GM19193 (cell line): ENCODE data around the gene PROP1.

Experiments
- POLR2A ChIP-seq: IDR thresholded peaks from 4 replicates; pipeline ENCODE4 v1.6.1; 2011; ENCODE audit not compliant: insufficient read depth, insufficient read length; ENCODE audit errors: extremely low read depth

The PROP1 gene

DNA sequence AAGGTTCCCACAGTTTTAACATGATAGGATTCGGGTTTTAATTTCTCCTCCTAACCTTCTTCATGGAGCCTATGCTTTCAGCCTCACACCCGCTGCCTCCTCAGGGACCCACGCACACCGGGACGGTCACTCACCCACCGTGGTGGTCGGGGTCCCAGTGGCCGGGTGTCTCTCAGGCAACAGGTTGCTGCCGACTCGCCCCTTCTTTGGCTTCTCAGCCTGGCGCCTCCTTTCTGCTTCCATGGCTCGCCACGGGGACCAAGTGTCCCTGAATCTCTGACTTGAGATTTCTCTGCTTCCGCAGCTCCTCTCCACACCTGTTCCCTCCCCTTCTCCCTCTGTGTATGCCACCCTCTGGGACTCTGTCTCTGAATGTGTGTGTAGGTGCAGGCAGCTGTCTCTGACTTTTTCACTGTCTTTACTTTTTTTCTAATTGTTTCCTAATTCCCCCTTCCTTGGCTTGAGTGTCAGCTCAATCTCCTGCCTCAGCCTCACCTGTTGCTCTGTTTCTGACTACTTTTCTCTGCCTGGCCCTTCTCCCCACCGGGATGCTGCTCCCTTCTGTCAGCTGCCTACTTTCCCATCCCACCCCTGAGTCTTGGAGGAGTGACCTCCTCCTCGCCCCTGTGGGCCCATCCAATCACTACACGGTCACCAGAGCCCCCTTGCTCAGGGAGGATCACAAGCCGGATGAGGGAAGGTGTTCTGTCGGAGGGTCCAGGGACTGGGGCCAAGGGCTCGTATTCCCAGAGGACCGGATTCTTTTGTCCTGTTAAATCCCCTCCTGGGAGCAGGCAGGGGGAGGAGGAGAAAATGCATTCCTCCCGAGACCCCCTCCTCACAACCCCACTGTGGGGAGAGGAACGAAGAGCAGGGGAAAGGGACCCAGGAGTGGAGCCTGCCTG is at the start of gene PROP1:
Gene PROP1 (minus strand): TSS at position 552 of the 905 bp plus-strand sequence. CDS start 309 bp downstream, at position 243.
- TF ChIP-seq POLR2A: no peak

DNA sequence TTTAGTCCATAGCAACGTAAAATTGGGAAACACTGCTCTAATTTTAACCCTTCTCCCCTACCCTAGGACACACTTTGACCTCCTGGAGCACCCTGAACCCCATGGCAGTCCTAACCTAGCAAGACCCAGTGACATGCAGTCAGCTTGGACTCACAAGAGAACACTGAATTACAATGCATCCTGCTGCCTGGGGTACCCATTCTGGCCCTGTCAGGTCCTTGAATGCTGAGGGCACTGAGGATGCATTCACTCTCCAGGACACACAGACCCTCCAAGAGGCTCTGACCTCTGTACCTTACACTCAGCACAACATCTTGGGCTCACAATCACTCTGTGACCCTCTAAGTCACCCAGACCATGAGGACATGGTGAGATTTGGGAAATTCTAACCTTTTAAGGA is 1.8 kb upstream of the PROP1 start:
- TF ChIP-seq POLR2A: no peak

DNA sequence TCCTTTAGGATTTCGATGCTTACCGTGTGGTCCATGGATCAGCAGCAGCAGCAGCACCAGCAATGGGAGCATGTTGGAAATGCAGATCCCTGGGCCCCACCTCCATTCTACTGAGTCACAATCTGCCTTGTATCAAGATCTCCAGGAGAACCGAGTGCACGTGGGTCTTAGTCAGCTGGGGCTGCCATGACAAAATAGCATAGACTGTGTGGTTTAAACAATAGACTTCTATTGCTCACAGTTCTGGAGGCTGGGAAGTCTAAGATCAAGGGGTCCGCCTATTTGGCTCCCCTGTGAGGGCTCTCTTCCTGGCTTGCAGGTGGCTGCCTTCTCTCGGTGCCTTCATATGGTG is 1.3 kb upstream of the PROP1 start:
- no peak for TF ChIP-seq POLR2A

DNA sequence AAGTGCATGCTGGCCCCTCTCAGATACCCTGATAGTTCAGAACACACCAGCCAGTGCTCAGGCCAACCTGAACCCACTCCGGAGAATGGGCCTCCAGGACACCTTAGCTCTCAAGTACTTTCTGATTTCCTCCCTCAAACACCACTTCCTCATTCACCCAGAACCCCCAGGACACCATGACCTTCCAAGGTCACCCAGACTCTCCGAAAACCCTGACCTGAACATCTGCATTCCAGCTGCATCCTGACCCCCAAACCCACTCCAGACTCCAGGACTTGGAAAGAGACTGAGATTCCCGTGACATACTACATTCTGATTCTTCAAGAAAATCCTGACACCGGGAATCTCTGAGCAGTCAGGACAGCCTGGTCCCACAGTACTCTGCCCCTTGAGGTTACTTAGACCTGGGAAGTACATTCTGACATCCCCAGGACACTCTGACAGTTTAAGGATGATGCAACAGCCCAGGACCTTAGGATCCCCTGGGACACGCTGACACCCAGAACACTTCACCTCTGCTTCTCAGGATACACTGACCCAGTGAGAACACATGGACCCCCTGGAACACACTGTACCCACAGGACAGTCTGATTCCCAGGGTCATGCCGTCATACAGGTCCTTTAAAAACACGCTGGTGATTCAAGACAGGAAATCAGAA is 747 bp upstream of the PROP1 start:
- no peak for TF ChIP-seq POLR2A

DNA sequence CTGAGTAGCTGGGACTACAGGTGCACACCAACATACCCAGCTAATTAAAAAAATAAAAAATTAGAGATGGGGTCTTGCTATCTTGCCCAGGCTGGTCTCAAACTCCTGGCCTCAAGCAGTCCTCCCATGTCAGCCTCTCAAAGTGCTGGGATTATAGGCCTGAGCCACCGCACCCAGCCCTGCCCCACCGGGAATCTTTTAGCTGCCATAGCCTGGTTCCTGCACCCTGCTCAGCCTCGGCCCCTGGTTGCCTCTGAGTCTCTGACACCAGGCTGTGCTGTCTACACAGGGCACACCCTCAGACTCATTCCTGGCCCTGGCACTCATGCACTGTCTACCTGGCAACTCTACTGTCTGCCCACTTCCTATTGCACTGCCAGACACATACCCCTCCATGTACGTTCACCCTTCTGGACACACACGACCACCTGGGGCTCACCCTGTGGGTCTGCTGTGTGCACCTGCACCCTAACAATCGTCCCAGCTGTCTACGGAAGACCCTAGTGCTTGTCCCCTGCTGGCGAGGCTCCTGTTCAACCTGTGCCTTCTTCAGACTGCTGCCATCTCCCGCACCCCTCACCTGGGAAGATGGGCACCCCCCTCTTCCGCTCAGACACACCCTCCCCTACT is 1.4 kb downstream of the PROP1 start:
- TF ChIP-seq POLR2A: no peak

DNA sequence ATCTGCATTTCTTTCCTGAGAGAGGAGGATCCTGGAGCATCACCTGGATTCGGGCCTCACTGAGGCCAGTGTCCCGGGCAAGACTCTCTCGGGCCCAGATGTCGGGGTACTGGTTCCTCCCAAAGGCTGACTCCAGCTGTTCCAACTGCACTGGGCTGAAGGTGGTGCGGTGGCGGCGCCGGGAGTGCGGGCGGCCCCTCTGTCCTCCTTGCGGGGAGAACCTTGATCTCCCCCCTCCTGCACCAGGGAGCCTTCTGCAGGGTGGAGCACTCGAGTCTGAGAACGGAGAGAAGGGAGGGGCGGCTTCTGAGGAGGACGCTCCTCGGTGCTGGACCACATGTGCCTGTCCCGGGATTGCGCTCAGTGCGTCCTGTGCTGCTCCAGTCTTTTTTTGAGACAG is 2.0 kb downstream of the PROP1 start:
- no peak for TF ChIP-seq POLR2A

DNA sequence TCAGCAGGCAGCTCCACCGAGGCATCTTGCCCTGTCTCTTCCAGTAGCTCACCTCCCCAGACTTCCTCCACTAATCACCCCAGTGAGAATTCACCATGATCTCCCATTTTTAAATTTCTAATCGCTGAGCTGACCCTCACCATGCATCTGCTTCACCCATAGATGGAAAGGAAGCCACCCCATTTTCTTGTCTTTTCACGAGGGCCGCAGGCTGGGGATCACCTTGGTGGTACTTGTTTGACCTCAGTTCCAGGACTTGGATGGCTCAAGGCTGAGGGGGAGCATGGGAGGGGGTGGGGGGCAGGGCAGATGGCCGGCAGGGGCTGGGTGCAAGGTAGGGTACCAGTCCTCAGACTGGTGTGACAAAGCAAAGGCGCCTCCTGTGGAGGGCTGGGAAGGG is 3.6 kb downstream of the PROP1 start:
- TF ChIP-seq POLR2A: no peak

DNA sequence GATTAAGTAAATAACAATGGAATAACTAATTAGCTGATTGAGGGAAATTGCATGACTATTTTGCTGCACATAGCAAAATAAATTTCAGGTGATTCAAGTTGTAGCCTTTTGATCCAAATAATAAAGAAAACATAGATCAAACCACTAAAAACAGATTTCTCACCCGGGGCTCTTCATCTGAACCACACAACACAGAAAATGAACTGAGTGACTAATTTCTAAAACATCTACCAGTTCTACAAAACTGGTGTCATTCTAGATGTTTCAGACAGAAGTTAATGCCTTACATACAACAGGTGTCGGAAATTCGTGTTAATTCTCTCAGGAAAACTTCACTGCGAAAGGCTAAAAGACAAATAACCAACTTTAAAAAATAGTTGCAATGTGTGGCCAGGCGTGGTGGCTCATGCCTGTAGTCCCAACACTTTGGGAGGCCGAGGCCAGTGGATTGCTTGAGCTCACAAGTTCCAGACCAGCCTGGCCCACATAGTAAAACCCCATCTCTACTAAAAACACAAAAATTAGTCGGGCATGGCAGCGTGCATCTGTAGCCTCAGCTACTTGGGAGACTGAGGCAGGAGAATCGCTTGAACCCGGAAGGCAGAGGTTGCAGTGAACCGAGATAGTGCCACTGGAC is 6.9 kb downstream of the PROP1 start:
- no peak for TF ChIP-seq POLR2A

DNA sequence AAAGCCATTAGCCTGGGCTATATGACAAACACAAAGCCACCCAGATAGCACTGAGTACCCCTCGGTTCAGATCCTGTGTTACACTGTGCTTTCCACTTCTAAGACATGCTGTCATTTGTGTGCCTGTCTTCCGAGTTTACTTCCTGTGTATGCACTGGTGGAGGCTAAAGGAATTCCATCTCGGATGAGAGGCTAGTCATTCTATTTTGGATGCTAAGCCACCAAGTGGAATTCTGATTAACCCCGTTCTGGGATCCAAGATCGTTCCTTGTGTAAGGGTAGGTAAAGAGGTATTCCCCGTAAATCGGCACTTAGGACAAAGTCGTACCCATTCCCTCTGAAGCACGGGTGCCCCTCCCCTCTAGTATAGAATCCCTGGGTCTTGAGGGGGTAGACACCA is 8.7 kb downstream of the PROP1 start:
- no peak for TF ChIP-seq POLR2A

DNA sequence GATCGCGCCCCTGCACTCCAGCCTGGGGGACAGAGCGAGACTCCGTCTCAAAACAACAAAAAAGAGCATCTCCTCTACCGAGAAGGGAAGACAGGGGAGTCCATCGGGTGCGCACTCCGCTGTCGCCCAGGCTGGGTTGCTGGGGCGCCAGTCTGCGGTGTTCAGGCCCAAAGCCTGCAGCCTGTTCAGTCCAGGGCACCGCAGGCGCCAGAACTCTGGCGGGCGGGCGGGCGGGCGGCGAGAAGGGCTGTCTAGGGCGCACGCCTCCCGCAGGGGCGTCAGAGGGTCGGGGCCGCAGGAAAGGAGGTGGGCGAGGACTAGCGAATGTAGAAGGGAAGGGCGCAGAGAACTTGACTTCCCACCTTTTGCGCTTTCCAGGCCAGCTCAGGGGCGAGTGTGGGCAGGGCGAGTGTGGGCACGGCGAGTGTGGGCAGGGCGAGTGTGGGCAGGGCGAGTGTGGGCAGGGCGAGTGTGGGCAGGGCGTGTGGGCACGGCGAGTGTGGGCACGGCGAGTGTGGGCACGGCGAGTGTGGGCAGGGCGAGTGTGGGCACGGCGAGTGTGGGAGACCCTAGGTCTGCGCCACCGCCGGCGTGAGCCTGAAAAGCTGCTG is 10.5 kb downstream of the PROP1 start:
- TF ChIP-seq POLR2A: no peak

DNA sequence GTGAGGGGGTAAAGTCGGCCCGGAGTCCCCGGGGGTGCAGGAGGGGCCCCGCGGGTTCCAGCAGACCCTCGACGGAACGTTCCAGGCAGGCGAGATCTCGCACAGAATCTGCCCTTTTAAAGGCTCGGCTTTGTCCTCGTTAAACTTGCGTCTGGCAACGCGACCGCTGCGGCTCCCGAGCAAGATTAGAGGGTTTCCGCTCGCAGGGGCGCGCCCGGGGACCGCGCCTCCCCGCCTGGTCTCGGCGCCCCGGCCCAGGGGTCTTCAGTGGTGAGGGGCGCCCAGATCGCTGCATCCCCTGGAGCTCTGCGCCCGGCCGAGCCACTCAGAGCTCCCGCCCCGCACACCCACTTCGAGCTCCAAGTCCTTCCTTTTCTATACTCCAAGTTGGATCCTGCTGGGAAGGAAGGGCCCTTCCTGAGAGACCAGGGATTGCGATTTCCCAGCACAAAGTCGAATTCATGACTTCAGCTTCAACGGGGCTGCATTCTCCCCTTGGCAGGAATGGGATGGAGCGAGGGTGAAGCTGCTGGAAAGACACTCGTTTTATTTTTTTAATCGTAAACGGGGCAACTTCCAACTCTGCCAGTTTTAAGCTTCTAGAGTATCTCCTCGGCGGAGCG is 11.3 kb downstream of the PROP1 start:
- TF ChIP-seq POLR2A: no peak

DNA sequence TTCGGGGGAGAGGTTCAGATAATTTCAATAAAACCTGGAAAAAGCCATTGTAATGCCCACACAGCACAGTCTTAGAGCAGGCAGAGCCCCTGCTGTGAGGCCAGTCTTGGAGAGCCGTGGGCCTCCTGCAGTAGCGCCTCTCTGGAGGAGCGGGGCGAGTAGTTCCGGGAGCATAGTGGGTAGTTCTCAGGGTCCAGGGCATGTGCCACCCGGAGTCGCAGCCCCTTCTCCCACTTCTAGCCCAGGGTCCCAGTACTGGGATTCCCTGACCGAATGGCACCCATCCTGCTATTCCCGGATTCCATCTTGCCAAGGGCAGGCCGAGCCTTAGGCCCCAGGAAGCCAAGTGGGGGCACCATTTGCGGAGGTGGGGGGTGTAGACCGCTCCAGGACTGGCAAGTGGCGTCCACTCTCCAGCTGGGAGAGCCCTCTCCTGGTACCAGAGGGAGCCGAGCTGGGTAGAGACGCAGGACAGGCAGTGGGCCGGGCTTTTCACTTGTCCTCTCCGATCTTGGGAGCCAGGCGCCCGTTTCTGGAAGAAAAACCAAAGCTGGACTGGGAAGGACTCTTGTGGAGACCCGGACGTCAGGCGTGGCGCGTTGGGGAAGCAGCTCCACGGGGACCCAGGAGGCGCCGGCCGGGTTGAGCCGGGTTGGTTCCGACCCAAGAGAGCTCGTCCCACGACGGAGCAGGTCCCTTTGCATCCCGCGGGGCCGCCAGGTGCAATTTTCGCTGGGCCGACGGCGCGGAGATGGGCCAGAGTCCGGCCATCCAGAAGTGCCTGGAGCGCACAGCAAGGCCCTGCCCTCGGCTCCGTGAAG is 12.1 kb downstream of the PROP1 start:
- no peak for TF ChIP-seq POLR2A

DNA sequence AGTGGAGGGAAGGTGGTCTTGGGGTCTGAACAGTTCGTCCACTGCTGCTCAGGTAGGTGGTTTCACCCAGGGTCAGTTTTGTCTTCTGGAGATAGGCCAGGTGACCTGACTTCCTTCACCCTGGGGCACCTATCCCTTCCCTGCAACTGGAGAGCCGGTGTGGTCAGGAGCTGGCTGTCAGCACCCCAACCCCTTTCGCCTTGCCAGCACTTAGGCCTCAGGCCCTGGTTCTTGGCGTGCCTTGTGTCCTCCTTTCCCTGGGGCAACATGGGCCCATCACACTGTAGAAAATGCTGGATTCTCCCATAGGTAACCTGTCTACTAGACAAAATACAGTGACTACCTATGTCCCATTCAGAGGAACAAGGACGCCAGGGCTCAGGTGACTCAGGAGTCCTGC is 13.1 kb downstream of the PROP1 start:
- TF ChIP-seq POLR2A: no peak
